AG09319 (cell line): ENCODE measurements around the gene ZMIZ1.

Source experiments
- DNase-seq: peaks from one replicate; pipeline ENCODE4 v3.0.0-alpha.2; 2010; ENCODE audit warnings: low read depth; ENCODE audit errors: extremely low read depth
- TF ChIP-seq, protein P1 (sequence below): IDR thresholded peaks from 2 replicates; pipeline ENCODE4 v1.5.1; 2011; ENCODE audit warnings: low read depth, mild to moderate bottlenecking, inconsistent platforms, low read length, moderate library complexity

Gene ZMIZ1

DNA sequence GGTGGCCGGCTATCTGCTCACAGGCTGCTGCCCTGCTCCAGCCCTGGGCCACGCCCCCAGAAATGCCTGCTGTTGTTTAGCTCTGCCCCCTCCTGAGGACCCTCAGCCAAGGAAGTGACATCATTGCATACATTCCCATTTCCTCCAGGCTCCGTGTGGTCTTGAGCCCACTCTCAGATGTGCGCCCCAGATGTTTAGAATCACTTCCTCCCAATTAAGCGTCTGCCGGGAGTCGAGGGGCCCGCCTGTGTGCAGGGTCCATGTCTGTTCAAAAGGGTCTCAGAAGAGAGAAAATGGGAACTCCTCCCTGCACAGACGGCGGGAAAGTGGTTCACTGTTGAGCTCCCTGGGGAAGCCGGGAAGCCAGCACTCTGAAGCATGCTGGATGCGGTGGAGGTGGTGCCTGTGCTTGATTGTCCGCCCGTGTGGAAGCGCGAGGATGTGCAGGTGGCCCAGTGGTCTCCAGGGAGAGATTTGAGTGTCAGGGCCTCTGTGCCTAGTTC is 161.6 kb downstream of the ZMIZ1 start:
- DNase-seq: no peak
- TF ChIP-seq, protein P1, sequence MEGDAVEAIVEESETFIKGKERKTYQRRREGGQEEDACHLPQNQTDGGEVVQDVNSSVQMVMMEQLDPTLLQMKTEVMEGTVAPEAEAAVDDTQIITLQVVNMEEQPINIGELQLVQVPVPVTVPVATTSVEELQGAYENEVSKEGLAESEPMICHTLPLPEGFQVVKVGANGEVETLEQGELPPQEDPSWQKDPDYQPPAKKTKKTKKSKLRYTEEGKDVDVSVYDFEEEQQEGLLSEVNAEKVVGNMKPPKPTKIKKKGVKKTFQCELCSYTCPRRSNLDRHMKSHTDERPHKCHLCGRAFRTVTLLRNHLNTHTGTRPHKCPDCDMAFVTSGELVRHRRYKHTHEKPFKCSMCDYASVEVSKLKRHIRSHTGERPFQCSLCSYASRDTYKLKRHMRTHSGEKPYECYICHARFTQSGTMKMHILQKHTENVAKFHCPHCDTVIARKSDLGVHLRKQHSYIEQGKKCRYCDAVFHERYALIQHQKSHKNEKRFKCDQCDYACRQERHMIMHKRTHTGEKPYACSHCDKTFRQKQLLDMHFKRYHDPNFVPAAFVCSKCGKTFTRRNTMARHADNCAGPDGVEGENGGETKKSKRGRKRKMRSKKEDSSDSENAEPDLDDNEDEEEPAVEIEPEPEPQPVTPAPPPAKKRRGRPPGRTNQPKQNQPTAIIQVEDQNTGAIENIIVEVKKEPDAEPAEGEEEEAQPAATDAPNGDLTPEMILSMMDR: no peak

DNA sequence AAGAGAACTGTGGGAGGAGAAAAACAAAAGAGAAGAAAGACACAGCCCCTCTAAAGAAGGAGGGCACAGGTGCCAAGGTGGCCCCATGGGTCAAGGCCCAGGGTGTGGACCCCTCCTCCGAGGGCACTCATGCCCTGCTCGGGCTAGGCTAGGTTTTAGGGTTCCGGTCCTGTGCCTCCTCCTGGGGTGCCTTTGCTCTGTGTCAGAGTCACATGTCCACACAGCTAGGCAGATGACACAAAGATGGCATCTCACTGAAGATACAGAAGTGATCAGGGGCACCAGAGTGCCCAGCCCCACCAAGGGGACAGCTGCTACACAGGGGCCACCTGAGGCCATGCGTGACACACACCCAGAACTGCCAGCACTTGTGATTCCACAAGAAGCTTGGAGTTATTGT is 162.1 kb downstream of the ZMIZ1 start:
- no peak for DNase-seq
- TF ChIP-seq, protein P1: no peak

DNA sequence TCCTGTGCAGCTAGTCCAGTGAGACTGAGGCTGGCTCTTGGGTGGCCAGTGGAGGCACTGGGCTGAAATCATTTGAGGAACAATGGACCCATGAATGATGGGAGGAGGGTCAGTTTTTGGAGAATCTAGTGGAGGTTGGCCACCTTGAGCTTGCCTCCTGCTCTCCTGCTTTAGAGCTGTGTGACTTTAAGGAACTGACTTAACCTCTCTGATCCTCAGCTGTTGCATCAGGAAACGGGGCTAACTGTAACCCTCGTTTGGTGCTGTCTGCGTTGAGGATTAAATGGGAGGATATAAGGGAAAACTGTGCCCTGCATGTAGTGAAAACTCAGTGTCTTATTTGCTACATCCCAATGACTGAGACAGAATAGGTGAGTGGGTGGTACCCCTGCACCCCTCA is 163.1 kb downstream of the ZMIZ1 start:
- DNase-seq: no peak
- TF ChIP-seq, protein P1: no peak

DNA sequence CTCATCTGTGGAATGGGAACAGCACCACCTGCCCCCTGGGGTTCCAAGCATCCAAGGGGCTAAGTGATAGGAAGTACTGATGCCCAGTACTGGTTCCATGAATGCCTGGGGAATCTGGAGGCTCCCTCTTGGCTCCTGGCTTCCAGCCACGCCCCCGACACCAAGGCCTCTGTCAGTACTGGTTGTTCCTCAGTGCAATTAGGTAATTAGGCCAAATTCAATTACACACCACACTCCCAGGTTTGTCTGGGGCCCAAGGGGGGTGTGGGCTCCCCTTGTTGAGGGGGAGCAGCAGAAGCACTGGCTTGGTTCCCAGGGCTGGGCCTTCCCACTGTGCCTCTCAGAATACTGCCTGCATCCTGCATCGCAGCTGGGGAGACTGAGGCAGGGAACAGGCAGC is 164.1 kb downstream of the ZMIZ1 start:
- no peak for DNase-seq
- TF ChIP-seq, protein P1: no peak

DNA sequence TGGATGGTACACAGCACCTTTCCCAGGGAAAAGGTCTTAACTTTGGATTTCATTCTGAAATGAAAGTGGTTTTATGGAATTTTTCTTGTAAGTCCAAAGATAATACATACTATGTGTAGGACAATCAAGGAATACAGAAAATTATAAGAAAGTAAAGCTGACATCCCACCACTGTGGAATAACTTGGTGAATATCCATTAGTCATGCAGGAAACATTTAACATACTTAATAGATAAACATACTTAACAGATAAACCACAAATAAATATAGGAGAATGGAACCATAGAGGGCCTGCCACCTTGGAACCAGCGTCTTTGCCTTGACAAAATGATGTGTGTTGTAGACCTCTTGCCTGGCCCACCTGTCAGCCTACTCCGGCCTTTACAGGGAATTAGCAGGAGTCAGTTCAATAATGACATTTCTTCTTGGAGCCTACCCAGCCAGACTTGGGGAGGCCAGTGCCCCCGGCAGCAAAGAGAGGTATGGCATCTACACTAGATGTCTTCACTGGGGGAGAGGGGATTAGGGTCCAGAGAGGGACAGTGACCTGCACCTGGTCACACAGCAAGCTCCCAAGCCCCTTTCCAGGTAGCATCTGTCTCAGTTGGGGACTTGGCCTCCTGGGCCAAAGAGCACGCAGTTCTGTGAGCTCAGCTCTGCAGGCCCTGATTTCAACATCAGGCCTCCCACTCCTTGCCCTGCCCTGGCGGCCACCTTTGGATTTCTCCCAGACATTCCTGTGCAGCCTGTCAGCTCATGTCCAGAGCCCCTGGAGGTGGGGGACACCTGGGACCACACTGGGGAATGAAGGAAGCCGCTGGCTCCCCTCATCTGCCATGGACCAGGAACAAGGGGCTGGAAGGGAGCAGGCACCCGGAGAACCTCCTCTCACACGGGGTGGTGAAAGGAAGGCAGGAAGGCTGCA is 165.9 kb downstream of the ZMIZ1 start:
- no peak for DNase-seq
- TF ChIP-seq, protein P1: no peak

DNA sequence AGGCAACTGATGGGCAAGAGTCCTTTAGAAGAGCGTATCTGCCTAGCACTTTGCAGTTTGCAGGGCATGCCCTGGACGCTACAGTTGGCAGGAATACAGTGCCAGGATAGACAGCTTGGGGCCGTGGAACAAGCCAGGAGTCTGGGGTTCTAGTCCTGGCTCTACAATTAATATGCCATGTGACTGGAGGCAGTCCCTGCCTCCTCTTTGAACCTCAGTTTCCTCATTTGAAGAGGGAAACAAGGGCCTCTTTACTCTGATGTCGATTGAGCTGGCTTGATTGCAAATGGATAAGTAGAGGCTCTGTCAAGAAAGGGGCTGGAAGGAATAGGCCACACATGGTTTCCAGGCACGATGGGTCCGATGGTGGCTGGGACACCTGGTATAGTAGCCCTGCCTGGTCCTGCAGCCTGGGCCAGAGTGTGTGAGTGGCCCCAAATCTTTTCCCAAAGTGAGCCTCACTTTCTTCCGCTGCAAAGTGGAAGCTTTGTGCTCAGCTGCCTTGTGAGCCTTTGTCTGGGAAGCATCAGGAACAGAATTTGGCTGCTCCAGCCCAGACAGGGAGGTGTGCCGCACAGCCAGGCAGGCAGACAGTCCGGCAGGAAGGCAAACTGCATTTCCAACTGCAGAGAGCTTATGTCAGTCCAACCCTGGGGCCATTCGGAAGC is 167.1 kb downstream of the ZMIZ1 start:
- DNase-seq: no peak
- TF ChIP-seq, protein P1: no peak

DNA sequence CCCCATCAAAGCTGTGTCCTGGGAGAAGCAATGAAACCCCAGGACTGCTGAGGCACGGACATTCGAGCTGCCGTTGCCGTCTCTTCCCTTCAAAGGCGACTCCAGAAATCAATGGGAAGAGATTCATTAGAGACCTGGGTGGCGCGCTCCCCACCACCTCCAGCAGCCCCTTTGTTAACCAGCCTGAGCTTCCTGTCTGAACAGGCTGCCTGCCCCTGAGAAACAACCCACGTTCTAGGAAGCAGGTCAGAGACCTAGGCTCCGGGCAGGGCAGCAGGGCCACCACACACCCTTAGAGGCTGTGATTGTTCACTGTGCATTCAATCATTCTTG is 167.6 kb downstream of the ZMIZ1 start:
- TF ChIP-seq, protein P1: no peak
- no peak for DNase-seq
